Nephron progenitor cell (in vitro differentiated cells): ENCODE measurements around the gene IL37.

Experiments used
- DNase-seq: peaks from one replicate; pipeline ENCODE4 v3.0.0; 2021
- H3K27ac Mint-ChIP-seq: 2 replicates; pipeline ENCODE4 v1.8.0; 2021; ENCODE audit warnings: mild to moderate bottlenecking, moderate library complexity, mixed read lengths
- H3K27me3 Mint-ChIP-seq: 2 replicates; pipeline ENCODE4 v1.8.0; 2021; ENCODE audit warnings: mild to moderate bottlenecking, low read depth, mixed read lengths; ENCODE audit not compliant: poor library complexity
- H3K36me3 Mint-ChIP-seq: 2 replicates; pipeline ENCODE4 v1.8.0; 2021; ENCODE audit warnings: low read depth, mixed read lengths
- H3K4me1 Mint-ChIP-seq: 2 replicates; pipeline ENCODE4 v1.8.0; 2021; ENCODE audit warnings: mixed read lengths
- H3K4me3 Mint-ChIP-seq: 2 replicates; pipeline ENCODE4 v1.8.0; 2021; ENCODE audit warnings: mild to moderate bottlenecking, moderate library complexity, mixed read lengths
- H3K9me3 Mint-ChIP-seq: 2 replicates; pipeline ENCODE4 v1.8.0; 2021; ENCODE audit warnings: mild to moderate bottlenecking, moderate library complexity, mixed read lengths
- TF ChIP-seq, protein P1 (sequence below): fragments of 200-600 bp; sonication (generic); IDR thresholded peaks from 2 replicates; pipeline ENCODE4 v1.5.0; 2021; ENCODE audit warnings: antibody characterized with exemption

Gene IL37

DNA sequence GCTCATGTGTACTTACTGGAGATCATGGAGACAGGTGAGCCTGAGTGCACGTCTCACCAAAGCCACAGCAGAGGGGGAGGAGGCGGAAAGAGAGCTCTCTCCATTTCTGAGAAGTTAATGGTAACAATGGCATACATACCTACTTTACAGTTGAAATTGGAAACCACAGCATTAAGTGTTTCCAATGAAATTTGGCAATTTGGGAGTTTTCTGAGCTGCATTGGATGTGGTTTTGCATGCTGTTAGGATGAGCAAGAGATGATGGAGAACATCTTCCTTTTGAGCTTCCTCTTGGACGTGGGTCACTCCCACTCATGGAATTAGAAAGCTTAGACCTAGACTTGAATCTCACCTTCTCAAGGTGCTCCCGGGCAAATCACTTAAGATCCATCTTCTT is 25.5 kb upstream of the IL37 start:
- no peak for DNase-seq
- H3K27ac Mint-ChIP-seq: no peak overlapping the region
- peaks cover 17% of the 10 kb centered on the region for H3K27me3 Mint-ChIP-seq
- H3K9me3 Mint-ChIP-seq: peaks cover 5% of the 10 kb centered on the region
- no peaks in the 10 kb centered on the region for H3K36me3 Mint-ChIP-seq
- peaks cover 8% of the 10 kb centered on the region for H3K4me1 Mint-ChIP-seq
- H3K4me3 Mint-ChIP-seq: no peak overlapping the region
- TF ChIP-seq, protein P1, sequence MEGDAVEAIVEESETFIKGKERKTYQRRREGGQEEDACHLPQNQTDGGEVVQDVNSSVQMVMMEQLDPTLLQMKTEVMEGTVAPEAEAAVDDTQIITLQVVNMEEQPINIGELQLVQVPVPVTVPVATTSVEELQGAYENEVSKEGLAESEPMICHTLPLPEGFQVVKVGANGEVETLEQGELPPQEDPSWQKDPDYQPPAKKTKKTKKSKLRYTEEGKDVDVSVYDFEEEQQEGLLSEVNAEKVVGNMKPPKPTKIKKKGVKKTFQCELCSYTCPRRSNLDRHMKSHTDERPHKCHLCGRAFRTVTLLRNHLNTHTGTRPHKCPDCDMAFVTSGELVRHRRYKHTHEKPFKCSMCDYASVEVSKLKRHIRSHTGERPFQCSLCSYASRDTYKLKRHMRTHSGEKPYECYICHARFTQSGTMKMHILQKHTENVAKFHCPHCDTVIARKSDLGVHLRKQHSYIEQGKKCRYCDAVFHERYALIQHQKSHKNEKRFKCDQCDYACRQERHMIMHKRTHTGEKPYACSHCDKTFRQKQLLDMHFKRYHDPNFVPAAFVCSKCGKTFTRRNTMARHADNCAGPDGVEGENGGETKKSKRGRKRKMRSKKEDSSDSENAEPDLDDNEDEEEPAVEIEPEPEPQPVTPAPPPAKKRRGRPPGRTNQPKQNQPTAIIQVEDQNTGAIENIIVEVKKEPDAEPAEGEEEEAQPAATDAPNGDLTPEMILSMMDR: no peak

DNA sequence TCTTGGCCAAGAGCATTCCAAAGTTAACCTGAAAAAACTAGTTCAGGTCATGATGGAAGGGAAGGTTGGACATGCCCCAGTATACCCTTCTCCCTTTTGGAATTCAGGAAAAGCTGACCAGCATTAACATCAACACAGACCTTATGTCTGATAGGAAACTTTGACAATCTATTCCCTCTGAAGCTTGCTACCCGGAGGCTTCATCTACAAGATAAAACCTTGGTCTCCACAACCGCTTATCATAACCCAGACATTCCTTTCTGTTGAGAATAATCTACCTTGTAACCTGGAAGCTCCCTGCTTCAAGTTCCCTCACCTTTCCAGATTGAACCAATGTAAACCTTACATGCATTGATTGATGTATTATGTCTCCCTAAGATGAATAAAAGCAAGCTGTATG is 24.7 kb upstream of the IL37 start:
- Mint-ChIP-seq H3K27me3 (peaks cover 17% of the 10 kb centered on the region), H3K36me3 (no peaks in the 10 kb centered on the region), H3K9me3 (peaks cover 6% of the 10 kb centered on the region), H3K27ac (no peak overlapping the region), H3K4me3 (no peak overlapping the region), H3K4me1 (no peaks in the 10 kb centered on the region)
- DNase-seq: no peak
- TF ChIP-seq, protein P1: no peak

DNA sequence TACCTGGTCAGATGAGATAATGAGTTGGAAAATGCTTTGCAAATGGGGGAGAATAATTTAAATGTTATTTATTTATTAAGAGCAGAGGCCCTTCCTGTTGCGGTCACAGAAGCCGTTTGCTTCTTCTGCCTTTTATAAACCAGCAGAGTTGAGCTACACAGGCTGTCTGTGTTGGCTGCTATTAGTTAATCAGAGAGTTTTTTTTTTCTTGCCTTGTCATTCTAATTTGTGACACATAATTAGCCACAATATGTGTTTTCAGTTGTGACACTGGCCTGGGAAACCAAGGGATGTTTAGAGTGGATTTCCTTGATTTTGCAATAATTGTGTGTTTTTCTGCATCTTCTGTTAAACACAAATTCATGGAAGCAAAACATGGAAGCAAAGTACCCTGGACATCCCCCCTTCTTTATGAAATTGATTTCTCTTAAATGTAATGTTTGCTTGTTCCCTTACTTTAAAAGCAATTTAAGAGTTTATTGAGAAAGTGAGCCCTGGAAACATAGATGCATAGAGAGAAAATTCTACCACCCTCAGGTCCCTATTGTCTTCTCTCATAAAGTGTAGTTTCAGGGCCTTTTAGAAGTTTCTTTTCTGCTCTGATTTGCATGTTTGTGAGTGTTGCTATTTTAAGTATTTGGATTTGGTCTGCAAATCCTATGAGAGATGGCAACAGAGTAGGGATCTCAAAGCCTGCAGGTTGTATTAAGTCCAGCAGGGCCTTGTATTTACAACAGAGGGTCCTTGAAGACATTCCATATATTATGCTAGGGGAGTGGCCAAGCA is 22.8 kb upstream of the IL37 start:
- peaks cover 17% of the 10 kb centered on the region for H3K27me3 Mint-ChIP-seq
- no peaks in the 10 kb centered on the region for H3K36me3 Mint-ChIP-seq
- peaks cover 6% of the 10 kb centered on the region for H3K9me3 Mint-ChIP-seq
- TF ChIP-seq, protein P1: no peak
- H3K4me1 Mint-ChIP-seq: no peaks in the 10 kb centered on the region
- no peak overlapping the region for H3K4me3 Mint-ChIP-seq
- DNase-seq: no peak
- H3K27ac Mint-ChIP-seq: no peak overlapping the region

DNA sequence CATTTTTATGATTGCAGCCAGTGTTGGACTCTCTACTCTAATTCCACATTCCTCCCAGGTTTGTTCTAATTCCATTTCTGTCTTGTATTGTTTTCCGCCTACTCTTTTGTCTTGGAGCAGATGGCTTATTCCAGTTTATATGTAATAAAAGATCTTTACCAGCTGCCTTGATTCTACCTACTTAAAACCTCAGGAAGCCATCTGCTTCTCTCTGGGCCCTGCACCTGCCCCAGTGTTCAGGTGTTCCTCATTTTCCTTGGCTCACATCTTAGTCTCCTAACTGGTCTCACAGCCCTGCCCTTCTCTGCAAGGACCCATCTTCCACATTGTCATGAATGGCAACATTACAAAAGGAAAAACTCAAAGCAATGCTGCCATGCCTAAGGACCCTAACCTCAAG is 21.0 kb upstream of the IL37 start:
- Mint-ChIP-seq H3K36me3 (no peaks in the 10 kb centered on the region), H3K27ac (no peak overlapping the region), H3K4me3 (no peak overlapping the region), H3K4me1 (no peaks in the 10 kb centered on the region), H3K27me3 (peaks cover 13% of the 10 kb centered on the region), H3K9me3 (peaks cover 6% of the 10 kb centered on the region)
- no peak for DNase-seq
- TF ChIP-seq, protein P1: no peak

DNA sequence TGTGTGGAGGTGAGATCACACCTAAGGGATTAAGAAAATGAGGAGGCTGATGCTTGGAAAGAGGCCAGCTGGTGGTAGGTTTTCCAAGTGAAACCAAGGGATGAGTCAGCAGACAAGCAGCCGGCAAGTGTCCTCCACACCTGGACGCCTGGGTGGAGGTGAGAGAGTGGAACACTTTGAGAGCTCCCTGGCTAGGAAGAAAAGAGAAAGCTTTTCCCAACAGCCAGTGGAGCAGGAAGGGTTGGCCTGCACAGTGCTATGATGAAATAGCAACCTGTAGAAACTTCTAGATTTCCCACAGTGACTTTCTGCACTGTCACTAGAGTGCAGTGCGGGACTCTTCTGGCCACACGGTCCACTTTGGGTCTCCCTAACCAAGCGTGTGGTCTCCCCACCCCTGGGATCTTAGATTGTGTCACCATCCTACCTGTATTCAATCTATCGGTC is 19.6 kb upstream of the IL37 start:
- H3K27me3 Mint-ChIP-seq: peaks cover 7% of the 10 kb centered on the region
- no peaks in the 10 kb centered on the region for H3K4me1 Mint-ChIP-seq
- no peaks in the 10 kb centered on the region for H3K36me3 Mint-ChIP-seq
- no peak overlapping the region for H3K4me3 Mint-ChIP-seq
- DNase-seq: no peak
- no peak overlapping the region for H3K27ac Mint-ChIP-seq
- TF ChIP-seq, protein P1: no peak
- H3K9me3 Mint-ChIP-seq: peaks cover 6% of the 10 kb centered on the region

DNA sequence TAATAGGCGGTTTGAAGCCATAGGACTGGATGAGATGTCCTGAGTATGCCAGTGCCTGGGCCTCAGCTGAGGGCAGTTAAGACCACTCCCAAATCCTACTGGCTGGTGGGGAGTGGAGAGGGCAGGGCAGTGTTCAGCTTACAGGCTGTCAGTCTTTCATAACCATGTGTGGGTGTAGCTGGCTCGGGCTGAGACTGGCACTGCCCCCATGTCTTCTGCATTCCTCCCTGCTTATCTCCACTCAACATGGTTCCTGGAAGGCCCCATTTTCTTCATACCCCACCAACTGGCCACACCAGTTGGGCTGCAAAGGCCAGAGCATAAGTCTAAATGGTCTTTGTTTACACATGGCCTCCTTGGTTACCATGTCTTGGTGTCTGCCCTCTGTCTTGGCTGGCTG is 17.2 kb upstream of the IL37 start:
- no peak for DNase-seq
- Mint-ChIP-seq H3K4me3 (no peak overlapping the region), H3K27ac (no peak overlapping the region), H3K4me1 (no peaks in the 10 kb centered on the region), H3K36me3 (no peaks in the 10 kb centered on the region), H3K27me3 (peaks cover 14% of the 10 kb centered on the region), H3K9me3 (peaks cover 9% of the 10 kb centered on the region)
- TF ChIP-seq, protein P1: no peak
